SIG-M5 treated with dmso at 0.1 percent for 504 hours (cell line): ENCODE measurements around the gene LYRM9.
"Not testable (repeated sequence)": the region's sequence is repeated elsewhere in the genome, so short reads cannot be mapped to it uniquely, and the experiment has no call there.

Experiments
- DNase-seq: peaks from one replicate; lab custom pipeline; 2025; ENCODE audit not compliant: unreplicated experiment; lab: John Stamatoyannopoulos, UW

The LYRM9 gene

DNA sequence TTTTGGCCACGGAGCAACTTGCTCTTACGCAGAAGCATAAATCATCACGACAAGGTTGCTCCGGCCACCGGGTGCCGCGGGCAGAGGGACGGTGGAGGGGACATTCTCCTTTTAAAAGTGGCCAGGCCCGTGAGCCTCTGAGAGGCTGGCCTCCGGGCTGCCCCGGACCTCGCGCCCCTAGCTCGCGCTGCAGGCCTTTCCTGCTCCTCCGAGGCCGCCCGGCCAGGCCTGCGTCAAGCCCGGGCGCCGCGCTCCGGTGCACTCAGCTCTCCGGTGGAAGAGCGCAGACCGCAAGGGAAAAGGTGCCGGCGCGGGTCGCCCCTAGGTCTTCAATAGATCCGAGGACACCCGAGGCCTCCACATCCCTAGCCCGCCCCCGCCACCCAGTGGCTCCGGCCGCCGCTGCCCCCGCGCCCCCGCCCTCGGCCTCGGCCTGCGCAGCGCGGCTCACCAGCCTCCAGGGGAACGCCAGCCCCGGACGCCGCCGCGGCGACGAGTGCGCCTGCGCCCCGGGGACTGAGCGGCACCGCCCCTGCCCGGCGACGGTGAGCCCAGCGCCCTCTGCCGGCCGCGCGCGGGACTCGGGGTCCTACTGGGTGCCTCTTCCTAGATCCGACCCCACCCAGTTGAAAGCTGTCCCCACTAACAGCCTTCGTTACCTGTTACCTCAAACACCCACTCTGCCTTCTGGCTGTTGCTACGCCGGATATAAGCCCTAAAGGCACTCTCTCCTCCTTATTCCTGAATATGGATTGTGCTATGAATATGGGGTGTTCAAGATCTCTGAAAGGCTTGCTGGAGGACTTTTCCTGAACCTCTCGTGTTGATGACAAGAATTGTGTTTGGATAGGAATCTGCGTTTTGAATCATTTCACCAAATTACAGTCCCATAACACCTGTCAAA is at the start of gene LYRM9:
Gene LYRM9 (minus strand): TSS at position 500 of the 904 bp plus-strand sequence. CDS start 10,671 bp downstream, outside the sequence.
- DNase-seq: peak; percentile 65

DNA sequence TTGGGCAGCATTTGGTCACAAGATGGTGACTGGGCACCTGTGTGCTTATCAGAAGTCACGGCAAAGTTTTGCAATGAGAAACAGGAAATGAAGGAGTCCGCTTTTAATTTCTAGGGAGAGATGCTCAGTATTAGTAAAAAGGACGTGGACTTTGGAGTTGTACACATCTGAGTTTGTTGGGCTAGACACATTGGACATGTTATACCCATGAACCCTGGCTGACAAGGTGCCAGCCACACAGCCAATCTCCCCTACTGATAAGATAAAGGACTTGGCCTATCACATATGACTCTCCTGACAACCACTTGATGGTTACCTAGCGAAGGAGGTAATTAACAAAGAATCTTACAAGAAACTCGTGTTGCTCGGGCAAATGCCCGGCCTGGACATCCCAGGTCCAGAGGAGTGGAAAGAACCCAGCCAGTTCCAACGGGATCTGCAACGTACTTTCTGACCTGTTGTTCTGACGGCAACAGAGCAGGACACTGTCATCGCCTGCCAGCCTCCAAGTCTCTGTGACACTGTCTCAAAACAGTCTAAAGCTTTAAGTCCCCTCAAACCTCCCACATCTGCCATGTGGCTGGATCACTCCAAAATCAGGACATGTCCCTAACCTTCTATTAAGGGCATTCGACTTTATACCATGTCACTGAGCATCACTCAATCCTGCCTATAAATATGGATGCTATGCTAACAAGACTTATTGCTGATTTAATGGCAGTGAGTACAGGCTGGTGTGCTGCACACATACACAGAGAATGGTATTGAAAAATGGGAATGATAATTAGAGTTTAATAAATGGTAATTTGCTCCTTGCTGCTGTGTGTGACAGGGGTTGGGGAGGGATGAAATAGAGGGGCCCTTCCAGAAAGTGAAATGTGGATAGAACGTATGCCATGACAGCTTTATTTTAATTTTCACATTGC is 47.6 kb upstream of the LYRM9 start:
- no peak for DNase-seq

DNA sequence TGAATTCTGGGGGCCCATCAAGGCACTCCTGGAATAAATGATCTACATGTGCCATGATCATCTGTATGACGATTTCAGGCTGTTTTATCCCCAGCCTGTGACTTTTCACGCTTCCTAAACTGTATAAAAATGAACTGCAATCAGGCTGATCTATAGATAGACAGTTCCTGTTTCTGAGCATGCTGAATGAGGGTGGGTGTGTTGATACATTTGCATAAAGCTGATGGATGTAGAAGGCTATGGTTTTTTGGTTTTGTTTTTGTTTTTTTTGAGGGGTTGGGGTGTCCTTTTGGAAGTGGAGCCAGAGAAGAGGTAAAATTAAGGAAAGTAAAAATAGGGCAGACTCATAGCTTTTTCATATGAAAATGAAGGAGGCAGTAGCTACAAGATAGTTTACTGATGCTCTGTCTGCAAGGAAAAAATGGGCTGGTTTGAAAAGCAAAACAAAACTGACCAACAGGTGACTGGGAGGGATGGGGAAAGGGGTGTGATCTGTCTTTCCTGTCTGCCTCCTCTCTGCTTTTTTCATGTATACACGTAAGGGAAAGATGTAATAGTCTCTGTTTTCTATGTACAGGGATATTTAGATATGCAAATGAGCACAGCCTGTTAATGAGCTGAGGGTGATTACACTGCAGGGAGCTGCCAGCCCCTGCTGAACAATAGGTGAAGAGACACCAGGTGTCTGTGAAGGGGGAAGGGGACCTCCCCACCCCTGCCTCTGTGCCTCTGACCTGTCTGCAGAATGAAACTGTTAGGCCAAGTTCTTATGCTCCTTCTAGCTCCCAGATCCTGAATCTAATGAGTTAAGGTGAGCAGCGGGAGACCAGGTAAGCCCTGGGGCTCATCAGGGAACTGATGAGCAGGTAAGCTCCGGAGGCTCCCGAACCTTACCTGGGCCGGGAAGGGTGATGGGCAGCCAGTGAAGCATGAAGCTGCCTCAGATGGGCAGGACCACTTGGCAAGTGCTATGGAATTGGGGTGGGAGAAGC is 46.6 kb upstream of the LYRM9 start:
- no peak for DNase-seq

DNA sequence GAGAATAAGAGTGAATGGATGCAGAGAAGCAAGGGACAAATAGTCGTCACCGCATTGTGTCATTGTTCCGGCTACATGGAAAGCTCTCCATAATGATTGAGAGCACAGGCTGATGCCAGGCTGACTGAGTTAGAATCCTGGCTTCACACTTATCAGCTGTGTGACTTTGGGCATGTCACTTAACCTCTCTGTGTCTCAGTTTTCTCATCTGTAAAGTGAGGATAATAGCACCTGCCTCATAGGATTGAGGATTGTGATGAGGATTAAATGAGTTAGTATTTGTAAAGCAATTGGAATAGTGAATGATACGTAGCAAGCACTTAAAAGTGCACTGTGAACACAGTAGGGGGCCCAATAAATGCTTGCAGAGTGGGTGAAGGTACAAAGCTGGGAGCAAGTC is 45.7 kb upstream of the LYRM9 start:
- no peak for DNase-seq

DNA sequence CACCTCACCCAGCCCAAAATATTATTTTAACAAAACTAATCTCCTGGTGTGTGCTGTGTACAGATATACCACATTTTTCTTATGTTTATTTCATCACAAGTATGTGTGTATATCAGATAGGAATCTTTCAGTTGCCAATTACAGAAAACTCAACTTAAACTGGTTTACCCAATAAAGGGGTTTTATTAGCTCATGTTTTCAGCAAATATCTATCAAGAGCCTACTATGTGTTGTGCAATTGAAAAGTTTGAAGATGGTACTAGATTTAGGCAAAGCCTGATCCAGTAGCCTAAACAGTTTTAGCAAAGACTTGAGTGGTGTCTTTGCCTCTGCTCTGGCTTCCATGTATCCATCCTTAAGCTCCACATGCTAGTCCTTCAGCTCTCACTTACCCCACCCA is 45.1 kb upstream of the LYRM9 start:
- DNase-seq: no peak

DNA sequence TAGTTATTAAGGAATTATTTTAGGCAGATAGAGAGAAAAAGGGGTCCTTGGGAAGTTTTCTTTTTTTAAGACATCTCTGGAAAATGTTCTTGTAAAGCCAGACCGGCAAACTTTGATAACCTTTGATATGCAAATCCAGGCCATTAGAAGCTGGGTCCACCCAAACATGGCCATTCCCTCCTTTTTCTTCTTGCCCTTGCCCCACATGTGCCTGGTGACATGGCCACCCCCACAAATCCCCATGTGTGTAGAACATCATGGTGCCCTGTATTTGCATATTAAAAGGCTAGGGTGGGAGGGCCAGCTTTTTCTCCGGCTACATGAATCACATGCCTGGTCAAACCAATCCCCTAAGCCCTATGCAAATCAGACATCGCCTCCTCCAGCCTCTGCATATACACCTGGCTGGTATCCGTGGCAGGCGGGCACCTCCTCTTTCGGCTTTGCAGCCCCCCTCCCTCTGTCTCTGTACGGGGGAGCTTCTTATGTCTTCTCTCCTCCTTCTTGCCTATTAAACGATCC is 43.9 kb upstream of the LYRM9 start:
- no peak for DNase-seq

DNA sequence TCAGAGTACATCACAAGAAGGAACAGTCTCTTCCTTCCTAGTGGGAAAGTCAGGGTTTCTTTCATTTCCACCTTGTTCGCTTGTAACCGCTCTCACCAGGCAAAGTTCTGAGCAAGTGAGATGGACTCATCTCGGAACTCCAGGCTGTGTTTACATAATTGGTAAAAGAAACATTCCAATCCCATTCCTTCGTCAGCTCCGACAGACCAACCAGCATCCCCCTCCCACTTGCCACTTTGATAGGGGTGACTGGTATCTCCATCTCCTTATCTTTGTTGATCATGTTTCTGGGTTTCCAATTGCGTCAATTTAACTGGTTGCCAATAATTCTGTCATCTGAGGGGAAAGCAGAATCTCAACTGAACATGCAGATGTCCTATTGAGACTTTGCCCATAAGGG is 36.8 kb upstream of the LYRM9 start:
- no peak for DNase-seq

DNA sequence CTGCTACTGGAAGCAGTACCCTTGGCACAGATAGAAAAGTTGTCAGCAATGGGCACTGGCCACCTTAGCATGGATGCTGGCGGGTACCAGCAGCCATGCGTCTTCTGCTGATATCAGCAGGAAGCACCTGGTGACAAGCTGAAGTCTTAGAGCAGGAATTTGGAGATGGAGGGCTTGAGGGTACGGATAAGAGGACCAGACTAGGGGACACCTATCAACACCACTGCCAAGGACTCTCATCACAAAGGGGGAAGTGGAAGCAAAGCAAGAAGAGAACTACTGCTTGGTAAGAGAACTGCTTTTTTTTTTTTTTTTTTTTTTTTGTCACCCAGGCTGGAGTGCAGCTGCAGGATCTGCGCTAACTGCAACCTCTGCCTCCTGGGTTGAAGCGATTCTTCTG is 35.4 kb upstream of the LYRM9 start:
- no peak for DNase-seq

DNA sequence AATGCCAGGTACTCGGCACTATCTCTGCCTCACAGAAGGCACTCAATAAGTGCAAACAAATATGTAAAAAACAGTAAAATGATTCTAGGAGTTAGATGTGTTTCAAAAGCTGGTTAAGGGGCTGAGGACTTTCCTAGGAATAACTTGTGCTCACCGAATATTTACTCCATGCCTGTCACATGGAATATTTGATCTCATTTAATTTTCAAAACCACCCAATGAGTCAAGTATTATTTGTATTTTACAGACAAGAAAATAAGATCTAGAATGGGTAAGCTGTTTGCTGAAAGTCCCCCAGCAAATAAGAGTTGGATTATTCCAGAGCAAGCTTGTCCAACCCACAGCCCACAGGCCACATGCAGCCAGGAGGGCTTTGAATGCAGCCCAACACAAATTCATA is 34.6 kb upstream of the LYRM9 start:
- no peak for DNase-seq

DNA sequence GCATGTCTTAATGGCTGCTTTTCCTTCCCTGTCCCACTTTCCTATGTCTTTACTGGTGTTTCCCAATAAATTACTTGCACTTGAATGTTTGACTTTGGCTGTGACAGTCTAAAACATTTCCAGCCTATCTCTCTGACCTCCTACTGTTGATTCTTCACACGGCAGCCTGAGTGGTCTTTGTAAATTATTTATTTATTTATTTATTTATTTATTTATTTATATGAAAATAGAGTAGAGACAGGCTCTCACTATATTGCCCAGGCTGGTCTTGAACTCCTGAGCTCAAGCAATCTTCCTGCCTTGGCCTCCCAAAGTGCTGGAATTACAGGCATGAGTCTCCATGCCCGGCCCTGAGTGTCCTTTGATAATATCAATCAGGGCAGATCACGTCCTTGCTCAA is 28.4 kb upstream of the LYRM9 start:
- DNase-seq: no peak

DNA sequence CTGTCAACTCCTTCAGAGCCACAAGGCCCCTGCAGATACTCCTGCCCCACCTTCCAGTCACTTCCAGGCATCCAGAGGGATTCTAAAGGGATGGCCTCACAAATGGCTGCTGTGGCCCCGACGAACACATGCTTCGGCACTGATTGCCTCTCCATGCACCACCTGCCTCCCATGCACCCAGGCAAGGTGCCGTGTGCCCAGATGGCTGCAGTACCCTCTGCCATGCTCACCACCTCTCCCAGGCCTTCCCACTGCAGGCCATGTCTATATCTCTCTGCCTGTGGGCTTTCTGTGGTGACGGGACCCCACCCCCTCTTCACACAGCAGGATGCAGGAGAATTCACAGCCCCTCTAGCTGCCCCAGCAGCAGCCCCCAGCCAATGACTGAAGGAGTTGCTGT is 27.9 kb upstream of the LYRM9 start:
- no peak for DNase-seq

DNA sequence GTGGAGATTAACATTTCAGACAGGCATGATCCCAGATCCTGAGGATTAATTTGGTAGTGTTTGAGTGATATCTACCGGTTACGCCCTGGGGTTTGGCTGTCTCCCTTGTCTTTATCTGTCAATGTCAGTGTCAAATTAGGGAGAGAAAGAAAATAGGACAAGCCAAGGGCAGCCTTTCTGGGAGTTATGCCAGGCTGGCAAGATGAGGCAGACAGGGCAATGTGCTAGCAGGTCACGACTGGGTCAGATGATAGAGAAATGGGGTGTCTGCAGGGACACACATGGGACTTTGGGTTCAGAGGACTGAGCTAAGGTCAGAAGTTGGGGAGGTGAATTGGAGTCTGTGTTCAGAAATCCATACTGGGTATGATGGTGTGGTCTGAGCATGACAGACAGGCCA is 27.4 kb upstream of the LYRM9 start:
- DNase-seq: no peak

DNA sequence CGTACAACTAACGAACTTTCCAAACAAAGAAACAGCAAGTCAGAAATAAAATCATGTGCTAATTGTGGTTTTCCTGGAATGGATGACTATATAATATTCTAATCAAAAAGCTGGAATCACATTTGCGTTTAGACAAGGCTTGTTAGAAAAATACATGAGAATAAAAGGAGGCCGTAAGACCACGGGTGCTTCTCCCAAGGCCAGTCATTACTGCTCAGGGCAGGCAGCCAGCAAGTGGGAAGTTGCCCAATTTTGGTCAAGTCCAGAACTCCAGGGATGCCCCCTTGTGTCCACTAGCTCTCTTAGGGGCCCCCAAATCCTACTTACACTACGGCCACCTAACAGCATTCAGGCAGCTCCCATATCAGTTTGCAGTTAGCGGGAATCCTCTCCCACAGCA is 25.9 kb upstream of the LYRM9 start:
- DNase-seq: no peak

DNA sequence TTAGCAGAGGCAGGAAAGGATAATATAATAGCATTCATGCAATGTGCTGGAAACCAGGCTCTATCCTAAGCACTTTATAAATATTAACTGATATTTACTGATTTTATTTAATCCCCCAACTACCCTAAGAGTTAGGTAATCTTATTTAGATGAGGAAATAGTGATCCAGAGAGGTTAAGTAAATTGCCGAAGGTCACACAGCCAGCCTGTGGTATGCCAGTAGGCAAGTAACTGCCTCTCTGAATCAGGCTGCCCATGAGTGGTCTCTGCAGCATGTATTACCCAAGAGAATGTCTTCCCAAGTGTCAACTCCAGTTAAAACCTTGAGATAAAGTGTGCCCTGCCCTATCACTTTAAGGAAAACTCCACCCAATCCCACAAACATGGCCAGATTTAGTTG is 25.3 kb upstream of the LYRM9 start:
- DNase-seq: no peak

DNA sequence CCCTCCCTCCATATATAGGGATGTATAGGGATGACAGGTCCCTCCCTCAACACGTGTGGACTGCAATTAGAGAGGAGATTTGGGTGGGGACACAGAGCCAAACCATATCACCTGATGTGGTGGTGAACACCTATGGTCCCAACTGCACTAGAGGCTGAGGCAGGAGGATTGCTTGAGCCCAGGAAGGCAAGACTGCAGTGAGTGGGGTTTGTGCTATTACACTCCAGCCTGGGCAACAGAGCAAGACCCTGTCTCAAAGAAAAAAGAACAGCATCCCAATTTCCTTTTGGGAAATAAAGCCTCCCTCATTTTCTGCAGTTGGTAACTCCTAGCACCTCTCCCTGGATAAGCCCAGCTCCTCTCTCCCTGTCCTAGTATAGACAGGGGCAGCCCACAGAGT is 23.8 kb upstream of the LYRM9 start:
- DNase-seq: no peak

DNA sequence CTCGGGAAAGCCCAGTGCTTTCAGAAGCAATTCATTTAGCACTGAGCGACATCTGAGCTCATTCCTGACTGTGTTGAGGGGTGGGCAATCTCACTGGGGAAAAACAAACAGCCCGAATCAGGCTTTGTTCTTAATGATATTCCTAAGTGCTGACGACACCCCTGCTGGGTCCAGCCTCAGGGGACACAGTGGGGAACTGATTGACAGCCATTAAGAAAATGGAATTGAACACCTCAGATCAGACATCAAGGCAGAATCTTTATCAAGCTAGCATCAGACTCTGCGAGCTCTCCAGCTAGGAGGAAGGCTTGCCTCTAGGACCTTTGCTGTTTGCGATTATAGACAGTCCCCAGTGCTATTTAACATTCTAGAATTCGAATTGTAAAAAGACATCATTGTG is 22.5 kb upstream of the LYRM9 start:
- DNase-seq: no peak

DNA sequence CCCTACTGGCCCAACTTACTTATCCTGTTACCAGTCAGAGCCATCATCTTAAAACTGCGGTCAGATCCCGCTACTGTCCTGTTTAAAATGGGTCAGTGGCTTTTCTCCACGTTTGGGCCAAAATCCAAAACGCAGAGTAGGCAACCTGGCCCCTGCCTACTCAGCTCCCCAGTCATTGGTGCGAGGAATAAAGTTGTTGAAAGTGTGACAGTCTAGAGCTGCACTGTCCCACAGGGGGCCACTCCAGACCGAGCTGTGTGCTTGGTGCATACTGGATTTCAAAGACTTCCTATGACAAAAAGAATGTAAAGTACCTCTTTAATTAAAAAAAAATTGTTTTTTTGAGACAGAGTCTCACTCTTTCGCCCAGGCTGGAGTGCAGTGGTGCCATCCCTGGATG is 21.2 kb upstream of the LYRM9 start:
- no peak for DNase-seq

DNA sequence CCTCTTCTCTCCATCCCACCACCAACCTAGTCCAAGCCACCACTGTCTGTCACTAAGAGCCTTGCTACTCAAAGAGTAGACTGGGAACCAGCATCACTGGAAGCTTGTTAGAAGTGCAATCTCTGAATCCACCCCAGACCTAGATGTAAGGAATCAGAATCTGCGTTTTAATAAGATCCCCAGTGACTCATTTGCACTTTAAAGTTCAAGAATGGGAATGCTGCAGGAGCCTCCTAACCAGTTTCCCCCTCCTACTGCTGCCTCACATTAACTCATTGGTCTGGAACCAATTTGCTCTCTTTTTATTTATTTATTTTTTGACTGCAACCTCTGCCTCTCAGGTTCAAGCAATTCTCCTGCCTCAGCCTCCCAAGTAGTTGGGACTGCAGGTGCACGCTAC is 19.8 kb upstream of the LYRM9 start:
- DNase-seq: no peak

DNA sequence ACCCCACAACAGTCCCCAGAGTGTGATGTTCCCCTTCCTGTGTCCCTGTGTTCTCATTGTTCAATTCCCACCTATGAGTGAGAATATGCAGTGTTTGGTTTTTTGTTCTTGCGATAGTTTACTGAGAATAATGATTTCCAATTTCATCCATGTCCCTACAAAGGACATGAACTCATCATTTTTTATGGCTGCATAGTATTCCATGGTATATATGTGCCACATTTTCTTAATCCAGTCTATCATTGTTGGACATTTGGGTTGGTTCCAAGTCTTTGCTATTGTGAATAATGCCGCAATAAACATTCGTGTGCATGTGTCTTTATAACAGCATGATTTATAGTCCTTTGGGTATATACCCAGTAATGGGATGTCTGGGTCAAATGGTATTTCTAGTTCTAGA is 19.1 kb upstream of the LYRM9 start:
- not testable (repeated sequence) for DNase-seq

DNA sequence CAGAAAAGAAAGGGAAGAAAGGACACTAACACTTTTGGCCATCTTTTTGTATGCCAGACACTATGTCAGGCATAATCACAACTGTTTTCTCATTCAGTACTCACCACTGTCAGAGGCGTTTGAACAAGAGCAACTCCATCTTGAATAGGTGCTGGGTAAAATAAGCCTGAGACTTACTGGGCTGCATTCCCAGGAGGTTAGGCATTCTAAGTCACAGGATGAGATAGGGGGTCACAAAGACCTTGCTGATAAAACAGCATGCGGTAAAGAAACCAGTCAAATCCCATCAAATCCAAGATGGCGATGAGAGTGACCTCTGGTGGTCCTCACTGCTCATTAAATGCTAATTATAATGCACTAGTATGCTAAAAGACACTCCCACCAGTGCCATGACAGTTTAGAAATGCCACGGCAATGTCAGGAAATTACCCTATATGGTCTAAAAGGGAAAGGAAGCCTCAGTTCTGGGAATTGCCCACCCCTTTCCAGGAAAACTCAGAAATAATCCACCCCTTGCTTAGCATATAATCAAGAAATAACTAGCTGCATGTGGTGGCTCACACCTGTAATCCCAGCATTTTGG is 14.9 kb upstream of the LYRM9 start:
- DNase-seq: no peak
